CD4-positive, CD25-positive, alpha-beta regulatory T cell (primary cell): Measurements from ENCODE around the gene MYBPC2. TPM values are rescaled to one million over a fixed set of nuclear protein-coding genes. Genes with fewer than 3 reads are reported as not detected.

ENCODE experiments used
- ATAC-seq, 2 donors: fragments of 150-1000 bp; cut with Tn5 transposase; one replicate each; pipeline ENCODE4 v1.10.0; 2021; ENCODE audit warnings: low read depth in 2 of 2, moderate number of reproducible peaks in 2 of 2, moderate library complexity in 1 of 2
- DNase-seq, 3 donors: peaks; one replicate each; pipeline versions ENCODE4 v3.0.0 to v3.0.0-alpha.2; 2012 to 2022; ENCODE audit warnings: mixed read lengths in 1 of 3
- H3K27ac ChIP-seq: one replicate; pipeline ENCODE4 v1.7.0; 2013; ENCODE audit warnings: mild to moderate bottlenecking, low read length; ENCODE audit not compliant: insufficient read depth, poor library complexity, severe bottlenecking
- H3K27me3 ChIP-seq: one replicate; pipeline ENCODE4 v1.7.0; 2013; ENCODE audit warnings: low read length; ENCODE audit not compliant: control insufficient read depth, insufficient read depth
- H3K36me3 ChIP-seq: one replicate; pipeline ENCODE4 v1.7.0; 2013; ENCODE audit warnings: mild to moderate bottlenecking, low read length, moderate library complexity; ENCODE audit not compliant: control insufficient read depth, insufficient read depth
- H3K4me1 ChIP-seq: 2 replicates; pipeline ENCODE4 v1.7.0; 2013; ENCODE audit warnings: mild to moderate bottlenecking, low read length; ENCODE audit not compliant: insufficient read depth, control insufficient read depth, poor library complexity, severe bottlenecking
- H3K4me3 ChIP-seq: one replicate; pipeline ENCODE4 v1.7.0; 2013; ENCODE audit warnings: low read depth, mild to moderate bottlenecking, low read length, moderate library complexity
- H3K9me3 ChIP-seq, 2 experiments: 1 replicate in 1 of 2; 2 replicates in 1 of 2; pipeline ENCODE4 v1.7.0; 2013; ENCODE audit warnings: low read length in 2 of 2, mild to moderate bottlenecking in 1 of 2, moderate library complexity in 1 of 2; ENCODE audit not compliant: control insufficient read depth in 2 of 2
- H3K27ac Mint-ChIP-seq, 3 donors: one replicate each; pipeline ENCODE4 v1.8.0; 2020 to 2022; ENCODE audit warnings: mild to moderate bottlenecking in 3 of 3, mixed read lengths in 3 of 3, moderate library complexity in 2 of 3
- H3K27me3 Mint-ChIP-seq: one replicate; pipeline ENCODE4 v1.8.0; 2022; ENCODE audit warnings: mild to moderate bottlenecking, mixed read lengths
- H3K36me3 Mint-ChIP-seq: one replicate; pipeline ENCODE4 v1.8.0; 2020; ENCODE audit warnings: mixed read lengths
- H3K4me1 Mint-ChIP-seq, 4 donors: one replicate each; pipeline ENCODE4 v1.8.0; 2020 to 2022; ENCODE audit warnings: mixed read lengths in 4 of 4, mild to moderate bottlenecking in 1 of 4
- H3K4me3 Mint-ChIP-seq, 4 donors: one replicate each; pipeline ENCODE4 v1.8.0; 2020 to 2022; ENCODE audit warnings: mild to moderate bottlenecking in 4 of 4, mixed read lengths in 4 of 4, moderate library complexity in 3 of 4
- H3K9me3 Mint-ChIP-seq, 7 donors: one replicate each; pipeline ENCODE4 v1.8.0; 2020 to 2022; ENCODE audit warnings: mixed read lengths in 7 of 7, mild to moderate bottlenecking in 3 of 7, moderate library complexity in 2 of 7
- polyA plus RNA-seq, 4 donors: library from polyadenylated mRNA; unstranded; fragments of 300-500 nt; fragmentation: Illumina TruSeq; gene quantifications; one replicate each; pipeline ENCODE4 v1.2.3, GENCODE V29; 2021
- total RNA-seq: library from RNA; stranded (reverse); gene quantifications from one replicate; pipeline ENCODE4 v1.2.3, GENCODE V29; 2022

MYBPC2 gene
- total and polyA plus RNA-seq, 5 donors from 2014 or later: 0.23 to 0.49 TPM; not detected in 3

- H3K27me3 ChIP-seq: no peaks in the 10 kb centered on the region
- peaks cover 0 to 19% (median 8%) of the 10 kb centered on the region in 4 donors for H3K4me1 Mint-ChIP-seq
- peaks cover 14% of the 10 kb centered on the region for H3K27me3 Mint-ChIP-seq
- no peak overlapping the region for H3K4me3 Mint-ChIP-seq
- DNase-seq (no peak), ATAC-seq (no peak)
- no peak overlapping the region for H3K27ac ChIP-seq
- no peaks in the 10 kb centered on the region for H3K36me3 ChIP-seq
- peaks cover 0 to 2% (median 0%) of the 10 kb centered on the region in 7 donors for H3K9me3 Mint-ChIP-seq
- H3K4me3 ChIP-seq: no peak overlapping the region
- peaks cover 16% of the 10 kb centered on the region for H3K4me1 ChIP-seq
- no peaks in the 10 kb centered on the region for H3K9me3 ChIP-seq
- no peaks in the 10 kb centered on the region for H3K36me3 Mint-ChIP-seq
- H3K27ac Mint-ChIP-seq: no peak overlapping the region
Measured at GRCh38 chr19:50515168-50515561, 82.5 kb downstream of the MYBPC2 start.

Other genes starting within 250 kb of the MYBPC2 start
- not detected for gene MYH14, start 229.3 kb upstream of the MYBPC2 start, total RNA-seq
- gene MYH14, start 229.3 kb upstream of the MYBPC2 start, polyA plus RNA-seq: not detected
- gene KCNC3, start 103.5 kb upstream of the MYBPC2 start, total RNA-seq: 1.4 TPM
- gene KCNC3, start 103.5 kb upstream of the MYBPC2 start, polyA plus RNA-seq: not detected
- 0.67 TPM for gene NAPSA, start 67.3 kb upstream of the MYBPC2 start, total RNA-seq
- gene NAPSA, start 67.3 kb upstream of the MYBPC2 start, polyA plus RNA-seq: 1 to 10 TPM; 1.2 to 2.2 (median 1.5) TPM
- gene NR1H2, start 56.4 kb upstream of the MYBPC2 start, total RNA-seq: 213 TPM
- gene NR1H2, start 56.4 kb upstream of the MYBPC2 start, polyA plus RNA-seq: 10 to 100 TPM; 60.3 to 75.0 (median 70.3) TPM
- 28.1 TPM for gene POLD1, start 48.5 kb upstream of the MYBPC2 start, total RNA-seq
- 10 to 100 TPM; 19.3 to 23.5 (median 21.3) TPM for gene POLD1, start 48.5 kb upstream of the MYBPC2 start, polyA plus RNA-seq
- not detected for gene SPIB, start 14.0 kb upstream of the MYBPC2 start, total RNA-seq
- under 1 TPM in 2 of 4 donors, not detected in 2; 0.10 to 0.38 TPM for gene SPIB, start 14.0 kb upstream of the MYBPC2 start, polyA plus RNA-seq
- 83.7 TPM for gene EMC10, start 43.6 kb downstream of the MYBPC2 start, total RNA-seq
- 10 to 100 TPM in 1 of 4 donors, 1 to 10 TPM in 3; 8.0 to 12.7 (median 9.3) TPM for gene EMC10, start 43.6 kb downstream of the MYBPC2 start, polyA plus RNA-seq
- gene GARIN5A, start 44.0 kb downstream of the MYBPC2 start, total RNA-seq: 0.64 TPM
- gene GARIN5A, start 44.0 kb downstream of the MYBPC2 start, polyA plus RNA-seq: under 1 TPM in 2 of 4 donors, not detected in 2; 0.39 to 0.83 TPM
- gene JOSD2, start 78.3 kb downstream of the MYBPC2 start, total RNA-seq: 18.5 TPM
- gene JOSD2, start 78.3 kb downstream of the MYBPC2 start, polyA plus RNA-seq: 10 to 100 TPM; 16.6 to 37.7 (median 28.4) TPM
- gene ASPDH, start 81.0 kb downstream of the MYBPC2 start, total RNA-seq: not detected
- gene ASPDH, start 81.0 kb downstream of the MYBPC2 start, polyA plus RNA-seq: not detected
- not detected for gene LRRC4B, start 135.5 kb downstream of the MYBPC2 start, total RNA-seq
- not detected for gene LRRC4B, start 135.5 kb downstream of the MYBPC2 start, polyA plus RNA-seq
- not detected for gene SYT3, start 207.0 kb downstream of the MYBPC2 start, total RNA-seq
- not detected for gene SYT3, start 207.0 kb downstream of the MYBPC2 start, polyA plus RNA-seq
- not detected for gene C19orf81, start 216.6 kb downstream of the MYBPC2 start, total RNA-seq
- gene C19orf81, start 216.6 kb downstream of the MYBPC2 start, polyA plus RNA-seq: not detected